HG03060 (cell line): Measurements from ENCODE around the gene IFRD1.
A peak's percentile ranks its signal among the peaks of the same experiment; 100 is the strongest.

Experiments used
- ATAC-seq: cut with Tn5 transposase; IDR thresholded peaks from one replicate; pipeline ENCODE4 v1.9.1; 2021; ENCODE audit warnings: low read depth, moderate number of reproducible peaks; ENCODE audit not compliant: unreplicated experiment

Gene IFRD1

DNA sequence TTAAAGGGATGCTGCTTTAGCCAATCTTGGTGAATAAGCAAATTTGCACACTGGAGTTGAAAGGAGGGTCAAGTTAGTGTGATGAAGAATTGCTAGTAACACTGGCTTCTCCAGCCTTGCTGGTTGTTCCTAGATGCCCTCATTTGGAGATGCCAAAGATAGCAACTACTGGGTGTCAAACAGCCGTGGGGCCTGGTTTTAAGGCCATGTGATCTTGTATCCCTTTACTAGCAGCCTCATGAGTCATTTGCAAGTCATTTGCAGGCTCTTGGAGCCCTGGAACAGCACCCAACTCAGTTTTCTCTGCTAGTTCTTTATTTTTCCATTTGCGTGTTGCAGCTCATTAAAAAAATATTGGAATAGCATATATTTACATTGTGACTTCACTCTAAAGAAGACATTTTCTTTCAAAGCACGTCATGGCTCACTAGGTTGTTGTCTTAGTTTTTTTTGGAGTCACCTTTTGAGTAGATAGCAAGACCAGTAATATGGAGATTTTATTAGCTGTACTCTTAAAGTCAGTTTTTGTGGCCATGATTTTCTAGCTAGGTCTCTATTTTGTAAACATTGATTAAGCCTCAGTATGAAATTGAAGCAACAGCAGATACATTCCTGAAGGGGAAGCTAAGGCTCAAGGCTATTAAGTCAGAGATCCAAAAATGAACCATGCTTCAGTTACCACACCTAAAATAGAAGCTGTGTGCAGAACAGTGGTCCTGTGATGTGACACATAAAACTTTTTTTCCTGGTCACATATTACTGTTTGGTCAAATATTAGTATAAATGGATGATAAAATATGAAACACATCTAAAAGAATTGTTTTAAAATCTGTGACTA is 31.8 kb downstream of the IFRD1 start:
- no peak for ATAC-seq

DNA sequence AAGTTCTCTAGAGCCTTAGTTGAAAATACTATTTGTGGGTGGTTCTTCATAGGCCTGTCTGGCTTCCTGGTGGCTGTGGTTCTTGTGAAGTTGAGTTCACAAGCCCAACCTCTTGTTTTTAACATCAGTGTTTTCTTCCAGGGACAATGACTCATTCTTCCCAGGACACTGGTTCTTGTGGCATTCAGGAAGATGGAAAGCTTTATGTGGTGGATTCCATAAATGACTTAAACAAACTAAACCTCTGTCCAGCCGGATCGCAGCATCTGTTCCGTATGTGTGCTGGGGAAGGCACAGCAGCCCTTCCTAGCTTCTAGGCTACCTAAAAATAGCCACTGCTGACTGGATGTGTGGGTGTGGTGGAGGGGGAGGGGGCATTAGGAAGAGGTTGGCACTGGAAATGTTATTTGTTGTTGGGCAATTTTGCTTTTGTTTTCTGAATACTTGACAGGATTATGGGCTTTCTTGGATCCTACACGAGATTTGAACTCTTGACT is 34.5 kb downstream of the IFRD1 start:
- ATAC-seq: no peak

DNA sequence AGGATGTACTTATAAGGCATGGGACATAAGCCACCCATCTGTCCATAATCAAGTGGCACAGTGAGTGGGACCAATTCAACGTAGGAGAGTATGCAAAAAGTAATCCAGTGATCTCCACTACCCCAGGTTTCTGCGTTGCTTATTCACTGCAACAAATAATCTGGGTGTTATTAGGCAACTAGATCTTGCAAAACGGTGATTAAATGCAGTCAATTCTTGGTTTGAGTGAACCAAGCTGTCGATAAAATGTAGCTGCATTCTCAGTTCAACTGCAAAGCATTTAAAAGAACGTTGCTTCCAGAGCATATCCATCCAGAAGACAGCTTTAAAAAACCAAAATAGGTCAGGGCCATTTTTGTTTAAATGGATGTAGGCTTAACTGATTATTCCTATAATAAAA is 35.5 kb downstream of the IFRD1 start:
- ATAC-seq: no peak

DNA sequence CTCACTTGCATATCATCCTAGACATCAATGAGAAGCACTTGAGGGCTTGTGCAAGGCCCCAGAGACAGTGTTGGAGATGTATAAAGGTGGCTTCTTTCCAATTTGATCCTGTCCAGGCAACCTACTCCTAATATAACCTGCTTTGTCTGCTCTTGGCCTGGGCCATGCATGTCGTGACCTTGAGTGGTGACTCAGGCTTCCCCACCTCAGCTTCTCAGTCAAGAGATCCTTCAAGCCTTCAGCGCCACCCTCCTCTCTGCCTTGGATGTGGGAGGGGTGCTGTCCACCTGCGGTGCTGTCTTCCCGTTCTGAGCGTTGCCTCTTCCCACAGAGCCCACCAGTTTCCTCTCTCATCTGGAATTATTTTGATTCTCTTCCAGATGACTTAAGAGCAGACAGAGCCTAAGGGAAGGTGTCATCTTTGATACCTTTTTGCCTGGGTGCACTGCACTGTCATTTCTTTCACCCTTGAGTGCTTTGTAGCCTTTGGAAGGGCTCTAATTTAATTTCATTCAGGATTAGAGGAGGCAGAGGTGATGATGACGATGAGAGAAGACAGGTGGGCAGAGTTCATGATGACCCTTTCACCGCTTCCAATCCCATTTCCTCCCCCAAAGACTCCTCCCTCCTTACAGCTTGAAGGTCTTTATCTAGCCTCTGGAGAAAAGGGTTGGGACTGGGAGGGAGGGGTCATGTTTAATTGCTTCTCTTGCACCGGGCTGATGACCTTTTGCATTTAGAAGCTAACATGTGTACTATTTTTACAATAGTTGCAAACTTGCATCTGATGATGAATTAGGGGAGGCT is 37.4 kb downstream of the IFRD1 start:
- no peak for ATAC-seq

DNA sequence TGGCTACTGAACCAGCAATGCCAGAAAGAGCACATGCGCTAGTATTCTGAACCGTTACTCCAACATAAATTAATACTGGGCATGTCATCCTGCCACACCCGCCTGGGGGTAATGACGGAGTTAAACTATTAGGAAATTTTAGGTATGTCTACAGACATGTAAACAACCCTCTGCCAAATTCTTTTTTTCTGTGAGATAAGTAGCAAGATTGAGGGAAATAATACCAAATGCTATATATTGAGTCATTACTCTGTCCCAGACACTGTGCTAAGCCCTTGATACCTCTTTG is 37.9 kb downstream of the IFRD1 start:
- no peak for ATAC-seq

DNA sequence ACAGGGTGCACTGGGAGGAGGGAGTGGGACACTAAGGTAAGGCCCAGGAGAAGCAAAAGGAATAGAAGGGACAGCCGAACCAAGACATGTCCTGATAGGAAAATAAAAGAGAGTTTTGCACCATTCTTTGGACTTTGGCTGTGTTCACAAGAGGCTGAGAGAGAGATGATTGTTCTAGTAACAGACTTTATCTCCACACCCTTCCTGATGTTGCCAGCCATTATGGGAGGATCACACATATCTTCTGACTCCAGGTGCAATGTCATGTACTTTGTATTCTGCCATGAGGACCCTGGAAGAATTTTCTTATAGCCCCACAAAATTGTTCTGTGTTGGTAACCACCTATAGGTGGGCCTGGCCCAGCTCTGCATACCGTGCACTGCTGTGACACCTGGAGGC is 41.9 kb downstream of the IFRD1 start:
- ATAC-seq: no peak

DNA sequence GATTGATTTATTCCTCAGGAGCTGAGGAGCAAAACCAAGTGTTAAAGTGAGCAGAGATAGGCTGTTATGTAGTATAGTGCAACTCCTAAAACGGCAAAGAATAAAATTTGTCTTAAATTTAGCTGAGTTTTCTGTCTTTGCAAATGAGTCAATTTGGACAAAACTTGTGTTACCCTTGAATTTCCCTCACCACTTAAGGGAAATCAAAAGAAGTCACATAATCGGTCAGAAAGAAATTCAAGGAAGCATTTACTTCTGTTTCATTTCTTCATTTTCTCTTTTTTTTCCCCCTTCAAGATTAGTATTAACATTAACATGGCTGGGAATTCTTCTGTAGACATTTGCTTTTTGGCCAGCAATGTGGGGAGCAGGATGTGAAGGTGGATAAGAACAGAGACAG is 44.4 kb downstream of the IFRD1 start:
- ATAC-seq: no peak

DNA sequence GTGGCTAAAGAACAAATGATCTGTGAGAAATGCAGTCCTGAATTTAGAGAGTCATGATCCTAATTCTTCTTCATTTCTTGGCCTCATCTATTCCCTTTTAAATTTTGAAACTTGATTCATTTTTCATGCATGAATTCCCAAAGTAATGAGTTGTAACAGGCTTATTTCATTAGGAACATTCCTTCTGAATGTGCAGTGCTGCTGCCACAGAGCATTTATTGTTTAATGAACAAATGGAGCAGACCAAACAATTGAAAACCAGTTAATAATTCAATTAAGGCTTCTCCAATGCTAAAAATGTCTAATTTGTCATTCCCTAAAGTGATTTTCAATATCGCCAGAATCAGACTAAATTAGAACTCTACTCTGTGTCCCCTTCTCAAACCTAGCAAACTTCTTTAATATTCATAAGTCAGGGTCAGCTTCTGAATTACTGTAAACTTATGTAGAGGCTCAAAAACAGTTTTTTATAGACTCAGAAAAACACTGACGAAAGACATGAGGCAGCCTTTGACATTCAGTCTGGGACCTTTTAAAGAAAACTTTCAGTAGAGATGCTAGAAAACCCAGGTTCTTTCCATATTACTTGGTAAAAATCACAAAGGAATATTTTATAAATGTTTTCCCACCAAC is 45.0 kb downstream of the IFRD1 start:
- ATAC-seq: no peak

DNA sequence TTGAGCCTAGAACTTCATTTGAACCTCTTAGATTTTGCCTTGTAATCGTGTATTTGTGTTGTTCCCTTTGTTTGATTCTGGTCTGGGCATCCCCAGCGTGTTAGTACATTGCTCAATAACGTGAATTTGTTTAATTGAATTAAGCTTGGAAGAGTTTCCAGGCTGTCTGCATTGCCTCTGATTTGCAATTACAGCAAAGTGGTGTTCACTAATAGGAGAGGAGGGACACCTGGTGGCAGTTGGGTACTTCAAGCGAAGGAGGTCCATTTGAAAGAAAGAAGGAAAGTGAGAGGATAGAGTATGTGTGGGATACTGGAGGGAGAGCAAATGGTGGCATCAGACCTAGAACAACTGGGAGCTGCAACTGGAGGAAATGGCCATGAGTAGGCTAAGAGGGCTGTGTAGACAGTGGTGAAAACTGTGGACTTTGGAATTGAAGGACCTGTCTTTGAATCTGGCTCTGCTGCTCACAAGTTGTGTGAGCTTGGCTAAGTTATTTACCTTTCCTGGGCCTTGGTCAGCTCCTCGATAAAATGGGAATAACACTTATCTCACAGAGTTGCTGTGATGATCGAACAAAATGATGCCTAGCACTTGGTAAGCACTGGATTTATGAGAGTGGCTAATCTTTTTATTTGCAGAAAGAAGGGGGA is 45.7 kb downstream of the IFRD1 start:
- ATAC-seq: no peak

DNA sequence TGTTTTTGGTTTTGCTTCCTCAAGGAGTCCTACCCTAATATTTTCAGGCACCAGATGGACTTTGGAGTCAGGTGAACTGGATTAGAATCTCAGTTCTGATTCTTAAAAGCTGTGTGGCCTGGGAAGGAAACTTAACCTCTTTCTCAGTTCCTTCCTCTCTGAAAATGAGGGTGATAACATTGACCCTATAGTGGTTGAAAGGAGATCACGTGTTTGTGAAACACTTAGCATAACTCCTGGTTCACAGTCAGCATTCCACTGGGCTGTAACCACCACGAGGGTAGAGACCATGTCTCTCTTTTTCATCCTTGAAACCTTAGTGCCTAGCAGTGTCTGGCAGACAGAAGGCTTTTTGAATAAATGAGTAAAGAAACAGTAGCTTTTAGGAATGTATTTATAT is 47.2 kb downstream of the IFRD1 start:
- no peak for ATAC-seq

DNA sequence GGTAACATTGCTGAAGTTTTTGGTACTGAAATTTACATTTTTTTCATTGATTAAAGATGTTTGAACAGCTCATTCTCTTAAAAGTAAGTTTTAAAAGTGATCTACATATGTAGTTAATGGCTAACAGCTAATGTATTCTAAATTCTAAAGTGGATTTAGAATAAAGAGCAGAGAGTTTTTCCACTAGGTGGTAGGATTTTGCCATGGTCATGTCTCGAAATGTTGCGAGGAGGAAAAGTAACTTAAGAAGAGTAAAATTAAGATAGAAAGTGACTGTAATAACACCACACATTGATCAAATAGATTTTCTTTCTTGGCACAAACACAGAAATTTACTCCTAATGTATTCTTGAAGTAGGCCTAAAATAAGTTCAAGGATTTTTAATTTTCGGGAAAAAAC is 50.4 kb downstream of the IFRD1 start:
- ATAC-seq: no peak

DNA sequence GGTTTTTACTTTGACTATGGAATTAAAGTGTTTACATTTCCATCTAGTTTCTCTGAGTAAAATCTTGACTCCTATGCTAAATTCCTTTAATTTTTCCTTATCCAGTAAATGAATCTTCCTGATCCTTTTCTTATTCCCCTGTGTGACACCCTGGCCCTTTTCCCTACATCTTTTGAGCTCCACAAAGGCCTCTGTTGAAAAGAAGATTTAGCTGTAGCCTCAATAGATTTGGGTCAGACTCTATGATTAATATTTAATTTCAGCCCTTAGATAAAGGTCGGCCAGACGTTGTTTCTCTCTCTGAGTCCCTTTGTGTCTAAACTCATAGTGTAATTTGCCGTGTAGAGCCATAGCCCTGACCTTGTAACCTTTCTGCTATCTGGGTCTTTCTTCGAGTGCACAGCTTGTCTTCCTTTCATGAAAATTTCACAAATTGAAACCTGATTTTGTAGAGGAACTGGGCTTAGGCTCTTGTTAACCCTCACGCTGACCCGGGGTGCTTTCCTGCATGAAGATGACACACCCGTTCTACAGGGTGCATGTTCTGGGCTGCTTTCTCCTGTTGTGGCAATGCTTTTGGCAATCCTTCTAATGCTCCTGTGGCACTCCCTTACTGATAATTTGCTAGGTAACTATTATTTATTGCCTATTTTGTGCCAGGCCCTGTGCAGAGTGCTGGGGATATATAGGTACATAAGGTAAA is 51.7 kb downstream of the IFRD1 start:
- ATAC-seq: no peak

DNA sequence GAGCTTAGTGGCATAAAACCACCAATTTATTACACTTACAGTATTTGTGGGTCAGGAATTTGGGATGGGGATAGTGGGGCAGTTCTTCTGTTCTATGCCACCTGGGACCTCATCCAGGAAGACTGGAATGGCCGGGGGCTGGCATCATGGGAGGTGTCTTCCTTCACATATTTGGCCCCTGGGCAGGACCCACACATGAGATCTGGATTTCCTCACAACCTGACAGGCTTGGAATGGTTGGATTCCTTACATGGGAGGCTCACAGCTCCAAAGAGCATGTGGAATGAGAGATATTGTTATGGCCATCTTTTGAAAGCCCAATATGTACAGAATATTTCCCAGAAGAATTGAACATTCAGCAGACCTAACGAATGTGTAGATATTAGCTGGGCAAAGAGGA is 52.4 kb downstream of the IFRD1 start:
- ATAC-seq: no peak

DNA sequence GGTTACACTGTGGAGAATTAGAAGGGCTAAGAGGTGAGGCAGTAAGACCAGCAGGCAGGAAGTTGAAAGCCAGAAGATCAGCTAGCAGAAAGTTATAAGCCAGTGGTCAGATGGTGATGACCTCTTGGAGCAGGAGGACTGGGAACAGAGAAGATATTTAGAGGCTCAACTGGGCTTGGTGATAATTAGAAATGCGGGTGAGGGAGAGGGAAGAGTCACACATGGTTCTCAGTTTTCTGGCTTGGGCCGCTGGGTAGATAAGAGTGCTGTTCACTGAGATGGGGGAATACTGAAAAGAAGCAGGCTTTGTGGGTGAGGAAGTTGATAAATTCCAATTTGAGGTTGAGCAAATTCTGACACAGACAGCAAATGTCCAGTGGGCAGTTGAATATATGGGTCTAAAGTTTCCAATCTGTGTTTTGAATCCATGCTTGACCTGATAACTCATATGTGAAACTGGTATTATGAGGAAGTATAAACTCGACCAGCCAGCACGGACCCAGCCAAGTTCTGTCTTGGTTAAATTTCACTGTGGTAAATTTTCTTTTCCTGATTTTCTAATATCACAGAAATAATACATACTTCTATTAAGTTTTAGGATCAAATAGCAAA is 53.2 kb downstream of the IFRD1 start:
- ATAC-seq: no peak

DNA sequence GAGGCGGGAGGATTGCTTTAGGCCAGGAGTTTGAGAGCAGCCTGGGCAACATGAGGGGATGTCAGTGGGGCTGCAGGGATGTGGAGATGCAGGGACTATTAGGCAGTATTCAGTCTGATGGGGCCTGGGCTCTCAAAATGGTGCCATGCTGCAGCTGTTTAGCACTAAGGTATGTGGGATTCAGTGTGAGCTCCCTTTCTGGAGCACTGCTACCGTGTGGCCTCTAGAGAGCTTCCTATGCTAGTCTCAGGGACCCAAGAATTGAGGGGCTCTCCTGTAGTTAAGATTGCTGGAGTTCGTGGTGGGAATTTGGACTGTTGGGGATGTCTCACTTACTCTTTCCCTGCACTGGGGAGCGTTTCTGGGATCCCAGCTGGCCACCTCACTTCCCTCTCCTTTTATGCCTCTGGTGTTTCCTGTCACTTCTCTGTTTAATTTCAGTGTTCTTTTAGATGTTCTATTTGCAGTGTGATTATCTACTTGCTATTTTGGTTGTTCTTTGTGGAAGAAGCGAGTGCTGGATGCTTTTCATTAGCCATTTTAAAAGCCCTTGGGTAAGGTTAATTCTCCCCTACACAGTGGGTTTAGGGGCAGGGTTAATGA is 53.9 kb downstream of the IFRD1 start:
- no peak for ATAC-seq

DNA sequence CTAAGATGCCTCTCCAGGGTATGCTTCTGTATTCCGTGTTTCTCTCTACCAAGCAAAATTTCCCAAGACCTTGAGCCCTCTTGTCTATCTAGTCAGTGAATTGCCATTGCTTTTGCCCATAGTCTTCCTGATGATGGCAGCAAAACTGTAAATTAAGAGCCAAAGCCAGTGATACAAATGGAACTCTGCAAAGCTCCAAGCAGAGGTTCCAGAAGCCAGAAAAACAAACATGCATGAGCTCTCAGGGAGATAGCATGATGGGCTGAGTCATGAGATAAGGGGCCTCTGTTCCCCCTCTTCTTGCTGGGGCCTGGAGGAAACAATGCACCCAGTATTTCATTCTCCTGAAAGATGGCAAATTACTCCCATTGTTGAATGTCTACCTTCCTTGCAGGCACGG is 55.2 kb downstream of the IFRD1 start:
- ATAC-seq: no peak

DNA sequence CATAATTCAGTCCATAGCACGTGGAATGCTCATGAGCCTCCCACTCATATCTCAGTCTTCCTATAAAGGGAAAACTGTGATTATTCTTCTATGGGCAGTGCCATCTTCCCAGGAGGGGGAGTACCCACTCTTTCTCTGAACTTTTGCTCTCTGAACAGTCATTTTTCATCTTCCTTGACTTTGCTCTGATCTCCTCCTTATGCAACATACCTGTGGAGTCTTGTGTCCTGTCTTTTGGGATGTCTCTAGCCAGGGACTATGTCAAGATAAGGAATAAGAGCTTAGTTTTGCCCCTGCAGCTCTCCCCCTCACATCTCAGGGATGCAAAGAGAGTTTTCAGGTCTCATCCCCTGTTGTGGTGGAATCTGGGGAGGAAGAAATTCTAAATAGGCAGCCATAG is 58.1 kb downstream of the IFRD1 start:
- ATAC-seq: no peak

DNA sequence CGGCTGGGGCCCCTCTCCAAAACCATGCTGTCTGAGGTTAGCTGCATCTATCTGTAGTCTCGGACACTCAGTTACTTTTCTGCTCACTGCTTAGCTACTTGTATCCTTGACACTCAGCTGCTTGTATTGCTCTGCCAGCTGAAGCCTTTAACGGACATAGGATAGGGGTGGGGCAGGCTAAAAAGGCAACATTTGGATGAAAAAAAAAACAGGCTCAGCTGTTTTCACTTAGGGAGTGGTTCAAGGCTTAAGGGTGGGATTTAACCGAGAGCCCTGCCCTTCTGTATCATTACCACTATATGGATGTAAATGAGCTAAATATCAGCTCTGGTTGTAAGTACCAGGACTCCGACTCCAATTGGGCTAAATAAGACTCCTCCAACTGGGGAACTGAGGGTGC is 59.1 kb downstream of the IFRD1 start:
- no peak for ATAC-seq

DNA sequence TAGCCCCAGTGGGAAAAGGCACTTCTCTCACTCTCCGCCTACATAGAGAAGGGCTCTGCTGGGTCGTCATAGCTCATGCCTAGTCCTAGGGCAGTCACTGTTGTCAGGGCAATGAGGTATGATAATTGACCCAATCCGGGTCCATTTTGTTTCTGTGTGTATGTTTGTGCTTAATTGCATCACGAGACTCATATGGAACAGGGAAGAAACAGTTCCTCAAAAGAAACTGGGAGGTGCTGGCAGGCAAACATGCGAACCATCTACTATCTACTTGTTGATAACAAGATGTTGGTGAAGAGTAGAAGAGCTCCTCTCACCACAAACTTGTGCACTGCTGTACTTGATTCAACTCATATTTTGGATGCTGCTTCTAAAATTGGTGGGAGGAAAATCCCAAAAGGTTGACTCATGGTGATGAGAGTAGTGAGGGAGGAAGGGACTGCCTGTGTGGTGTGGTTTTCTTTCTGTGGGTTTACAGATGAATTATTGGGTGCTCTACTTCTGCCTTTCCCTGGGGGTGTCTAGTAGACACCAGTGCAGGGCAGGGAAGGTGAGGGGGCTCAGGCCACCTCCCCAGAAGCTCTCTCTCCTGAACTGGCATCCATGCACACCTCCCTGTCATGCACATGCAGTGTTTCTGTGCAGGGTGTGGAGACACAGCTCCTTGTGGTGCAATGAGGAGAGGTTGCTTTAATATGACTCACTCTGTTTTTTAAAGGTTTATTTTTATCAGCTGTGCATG is 59.9 kb downstream of the IFRD1 start:
- ATAC-seq: peak; percentile 69
